ENCODE data around the gene SLC25A39. TPM values are rescaled to one million over a fixed set of nuclear protein-coding genes. Genes with fewer than 3 reads are reported as not detected.

Gene SLC25A39
- total and polyA plus RNA-seq, 2 of the 13 experiments (the other 11 are each of a cell fraction or from before 2014, with no cell fraction given): 144 to 151 TPM

DNA sequence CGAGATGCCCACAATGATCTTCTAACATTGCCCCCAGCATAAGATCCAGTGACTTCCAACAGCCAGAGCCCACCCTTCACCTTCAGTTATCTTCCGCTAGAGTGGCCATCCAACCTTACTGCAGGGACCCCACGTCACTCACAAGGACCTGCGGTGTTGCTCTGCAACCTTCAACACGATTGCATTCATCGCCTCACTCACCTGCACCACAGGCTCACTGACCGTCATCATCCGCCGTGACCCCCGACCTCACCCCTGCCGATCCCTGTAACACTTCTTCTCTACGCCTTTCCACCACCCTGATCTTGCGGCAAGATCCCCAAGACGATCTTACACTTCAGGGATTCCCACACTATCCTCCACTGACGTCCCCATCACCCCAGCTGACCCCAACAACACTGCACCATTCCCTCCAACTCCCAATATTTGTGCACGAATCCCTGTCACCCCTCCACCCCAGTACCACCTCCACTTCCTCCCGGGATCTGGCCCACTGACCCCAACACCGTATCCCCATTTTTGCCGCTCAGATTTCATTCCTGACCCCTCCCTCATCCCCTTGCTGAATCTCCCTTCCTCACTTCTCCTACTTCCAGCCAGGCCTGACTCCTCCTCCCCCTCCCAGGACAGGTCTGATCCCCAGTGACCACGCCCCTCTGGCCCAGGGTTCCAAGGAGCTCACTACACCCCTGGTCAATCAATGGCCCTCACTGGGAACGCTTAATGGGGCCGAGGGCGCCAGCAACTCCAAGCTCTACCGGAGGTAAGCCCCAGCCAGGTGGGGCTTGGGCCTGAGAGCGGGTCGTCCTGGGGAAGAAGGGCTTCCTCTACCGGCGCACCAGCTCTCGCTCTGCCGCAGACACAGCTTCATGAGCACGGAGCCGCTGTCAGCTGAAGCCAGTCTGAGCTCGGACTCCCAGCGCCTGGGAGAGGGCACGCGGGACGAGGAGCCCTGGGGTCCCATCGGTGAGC, 8.6 kb downstream of the SLC25A39 start (continued):
- TF ChIP-seq GTF3A (CRISPR knock-in tag; conservative IDR thresholded peaks at IDR 0.05) (no peak), IRF2 (CRISPR knock-in tag; IDR thresholded peaks at IDR 0.05) (no peak), PAWR (CRISPR knock-in tag; IDR thresholded peaks at IDR 0.05; ENCODE audit: borderline replicate concordance) (no peak), POLR2G (IDR thresholded peaks at IDR 0.05; ENCODE audit: low read depth, low read length) (no peak), EZH2 (conservative IDR thresholded peaks at IDR 0.05; ENCODE audit: low read depth, low read length) (peak; percentile 73), TBX3 (IDR thresholded peaks at IDR 0.05; ENCODE audit: borderline replicate concordance) (no peak), ZNF766 (CRISPR knock-in tag; IDR thresholded peaks at IDR 0.05; ENCODE audit: borderline replicate concordance) (no peak), SAFB2 (CRISPR knock-in tag; IDR thresholded peaks at IDR 0.05; ENCODE audit: borderline replicate concordance, low read depth) (no peak), ZNF501 (CRISPR knock-in tag; IDR thresholded peaks at IDR 0.05) (no peak), ZNF747 (CRISPR knock-in tag; IDR thresholded peaks at IDR 0.05; ENCODE audit: borderline replicate concordance) (no peak), RBM39 (IDR thresholded peaks at IDR 0.05; ENCODE audit: low read depth, low read length, poor library complexity, severe bottlenecking) (no peak), ZNF207 (IDR thresholded peaks at IDR 0.05; ENCODE audit: borderline replicate concordance) (no peak), NR3C1 (CRISPR knock-in tag; IDR thresholded peaks at IDR 0.05) (no peak), HNRNPLL (IDR thresholded peaks at IDR 0.05; ENCODE audit: low read depth, low read length, poor library complexity, severe bottlenecking) (peak; percentile 53), MBNL3 (CRISPR knock-in tag; conservative IDR thresholded peaks at IDR 0.05) (no peak), ZFAT (CRISPR knock-in tag; conservative IDR thresholded peaks at IDR 0.05) (no peak), CAMTA2 (CRISPR knock-in tag; IDR thresholded peaks at IDR 0.05; ENCODE audit: borderline replicate concordance) (no peak), SAP130 (CRISPR knock-in tag; IDR thresholded peaks at IDR 0.05; ENCODE audit: low read depth) (peak; percentile 17; the same call in 1 of the 2 replicates), ATF7 (IDR thresholded peaks at IDR 0.05) (no peak), ATF7 (CRISPR knock-in tag; IDR thresholded peaks at IDR 0.05) (no peak), ZNF24 (IDR thresholded peaks at IDR 0.05) (no peak), ZNF572 (CRISPR knock-in tag; IDR thresholded peaks at IDR 0.05) (0 out of 2 replicates have a peak, but pooled peaks have one; percentile 49)
- TF ChIP-seq, protein P1, sequence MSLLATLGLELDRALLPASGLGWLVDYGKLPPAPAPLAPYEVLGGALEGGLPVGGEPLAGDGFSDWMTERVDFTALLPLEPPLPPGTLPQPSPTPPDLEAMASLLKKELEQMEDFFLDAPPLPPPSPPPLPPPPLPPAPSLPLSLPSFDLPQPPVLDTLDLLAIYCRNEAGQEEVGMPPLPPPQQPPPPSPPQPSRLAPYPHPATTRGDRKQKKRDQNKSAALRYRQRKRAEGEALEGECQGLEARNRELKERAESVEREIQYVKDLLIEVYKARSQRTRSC (CRISPR knock-in tag; IDR thresholded peaks at IDR 0.05; ENCODE audit: low read depth): no peak
- TF ChIP-seq, protein P2, sequence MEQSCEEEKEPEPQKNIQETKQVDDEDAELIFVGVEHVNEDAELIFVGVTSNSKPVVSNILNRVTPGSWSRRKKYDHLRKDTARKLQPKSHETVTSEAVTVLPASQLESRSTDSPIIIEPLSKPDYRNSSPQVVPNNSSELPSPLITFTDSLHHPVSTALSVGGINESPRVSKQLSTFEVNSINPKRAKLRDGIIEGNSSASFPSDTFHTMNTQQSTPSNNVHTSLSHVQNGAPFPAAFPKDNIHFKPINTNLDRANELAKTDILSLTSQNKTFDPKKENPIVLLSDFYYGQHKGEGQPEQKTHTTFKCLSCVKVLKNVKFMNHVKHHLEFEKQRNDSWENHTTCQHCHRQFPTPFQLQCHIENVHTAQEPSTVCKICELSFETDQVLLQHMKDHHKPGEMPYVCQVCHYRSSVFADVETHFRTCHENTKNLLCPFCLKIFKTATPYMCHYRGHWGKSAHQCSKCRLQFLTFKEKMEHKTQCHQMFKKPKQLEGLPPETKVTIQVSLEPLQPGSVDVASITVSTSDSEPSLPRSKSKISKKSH (CRISPR knock-in tag; IDR thresholded peaks at IDR 0.05; ENCODE audit: borderline replicate concordance): peak; percentile 26; the same call in 1 of the 2 replicates
- TF ChIP-seq, protein P3, sequence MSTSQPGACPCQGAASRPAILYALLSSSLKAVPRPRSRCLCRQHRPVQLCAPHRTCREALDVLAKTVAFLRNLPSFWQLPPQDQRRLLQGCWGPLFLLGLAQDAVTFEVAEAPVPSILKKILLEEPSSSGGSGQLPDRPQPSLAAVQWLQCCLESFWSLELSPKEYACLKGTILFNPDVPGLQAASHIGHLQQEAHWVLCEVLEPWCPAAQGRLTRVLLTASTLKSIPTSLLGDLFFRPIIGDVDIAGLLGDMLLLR (CRISPR knock-in tag; IDR thresholded peaks at IDR 0.05): no peak
- TF ChIP-seq, protein P4, sequence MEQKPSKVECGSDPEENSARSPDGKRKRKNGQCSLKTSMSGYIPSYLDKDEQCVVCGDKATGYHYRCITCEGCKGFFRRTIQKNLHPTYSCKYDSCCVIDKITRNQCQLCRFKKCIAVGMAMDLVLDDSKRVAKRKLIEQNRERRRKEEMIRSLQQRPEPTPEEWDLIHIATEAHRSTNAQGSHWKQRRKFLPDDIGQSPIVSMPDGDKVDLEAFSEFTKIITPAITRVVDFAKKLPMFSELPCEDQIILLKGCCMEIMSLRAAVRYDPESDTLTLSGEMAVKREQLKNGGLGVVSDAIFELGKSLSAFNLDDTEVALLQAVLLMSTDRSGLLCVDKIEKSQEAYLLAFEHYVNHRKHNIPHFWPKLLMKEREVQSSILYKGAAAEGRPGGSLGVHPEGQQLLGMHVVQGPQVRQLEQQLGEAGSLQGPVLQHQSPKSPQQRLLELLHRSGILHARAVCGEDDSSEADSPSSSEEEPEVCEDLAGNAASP (CRISPR knock-in tag; IDR thresholded peaks at IDR 0.05; ENCODE audit: borderline replicate concordance): no peak
